GM12864 (cell line): ENCODE results near the gene RTP3.
"Not testable (repeated sequence)": the region's sequence is repeated elsewhere in the genome, so short reads cannot be mapped to it uniquely, and the experiment has no call there.

Experiments
- DNase-seq: peaks from one replicate; pipeline ENCODE4 v3.0.0-alpha.2; 2011; ENCODE audit warnings: low read depth
- H3K4me3 ChIP-seq: 2 replicates; pipeline ENCODE4 v1.5.1; 2011; ENCODE audit warnings: mild to moderate bottlenecking, low read depth, low read length, control low read depth
- CTCF ChIP-seq: IDR thresholded peaks from 2 replicates; pipeline ENCODE4 v1.5.1; 2011; ENCODE audit warnings: low read depth, mild to moderate bottlenecking, moderate library complexity, low read length, control low read depth, inconsistent platforms; ENCODE audit errors: missing control alignments

Gene RTP3

GRCh38 chr3:46524832-46525231 lies 27.1 kb downstream of the RTP3 start:
- H3K4me3 ChIP-seq: no peak overlapping the region
- no peak for TF ChIP-seq CTCF
- no peak for DNase-seq

- no peak overlapping the region for H3K4me3 ChIP-seq
- TF ChIP-seq CTCF: no peak
- DNase-seq: no peak
These were observed 29.5 kb downstream of the RTP3 start for GRCh38 chr3:46527239-46527638.

- DNase-seq: no peak
- no peak overlapping the region for H3K4me3 ChIP-seq
- TF ChIP-seq CTCF: no peak
These were observed 35.3 kb downstream of the RTP3 start for GRCh38 chr3:46533091-46533490.

- no peak for TF ChIP-seq CTCF
- no peak for DNase-seq
These were observed 38.0 kb downstream of the RTP3 start for GRCh38 chr3:46535746-46536145.

GRCh38 chr3:46536758-46537157 lies 39.0 kb downstream of the RTP3 start:
- DNase-seq: no peak
- TF ChIP-seq CTCF: no peak
- H3K4me3 ChIP-seq: no peak overlapping the region

More at GRCh38 chr3:46535746-46536145, 38.0 kb downstream of the RTP3 start:
- no peak overlapping the region for H3K4me3 ChIP-seq

GRCh38 chr3:46537316-46537715 lies 39.5 kb downstream of the RTP3 start:
- no peak overlapping the region for H3K4me3 ChIP-seq
- no peak for TF ChIP-seq CTCF
- no peak for DNase-seq

GRCh38 chr3:46537779-46538178 lies 40.0 kb downstream of the RTP3 start:
- DNase-seq: no peak
- H3K4me3 ChIP-seq: no peak overlapping the region
- TF ChIP-seq CTCF: no peak

GRCh38 chr3:46538425-46538802 lies 40.6 kb downstream of the RTP3 start:
- not testable (repeated sequence) for H3K4me3 ChIP-seq, DNase-seq
